Stimulated activated naive B cell treated with anti-CD40 and anti-IgM and Interleukin-4, amounts not matched to agents 10 μg/mL and 1 μg/mL and 100 μg/mL, for 72 hours (primary cell): Measurements from ENCODE around the gene GLRA1.

Experiments
- ATAC-seq, 2 donors: fragments of 150-1000 bp; cut with Tn5 transposase; replicated peaks; 2 replicates each; pipeline ENCODE4 v1.10.0; 2021; ENCODE audit warnings: moderate library complexity in 1 of 2
- DNase-seq: peaks from one replicate; pipeline ENCODE4 v3.0.0; 2021
- H3K27ac Mint-ChIP-seq: one replicate; pipeline ENCODE4 v1.8.0; 2022; ENCODE audit warnings: mild to moderate bottlenecking, mixed read lengths
- H3K27me3 Mint-ChIP-seq, 2 donors: one replicate each; pipeline ENCODE4 v1.8.0; 2022; ENCODE audit warnings: mixed read lengths in 2 of 2
- H3K36me3 Mint-ChIP-seq, 2 donors: one replicate each; pipeline ENCODE4 v1.8.0; 2022; ENCODE audit warnings: mixed read lengths in 2 of 2, mild to moderate bottlenecking in 1 of 2
- H3K4me1 Mint-ChIP-seq, 2 donors: one replicate each; pipeline ENCODE4 v1.8.0; 2022; ENCODE audit warnings: mixed read lengths in 2 of 2, mild to moderate bottlenecking in 1 of 2
- H3K4me3 Mint-ChIP-seq, 2 donors: one replicate each; pipeline ENCODE4 v1.8.0; 2022; ENCODE audit warnings: mild to moderate bottlenecking in 2 of 2, mixed read lengths in 2 of 2, moderate library complexity in 1 of 2
- H3K9me3 Mint-ChIP-seq, 2 donors: one replicate each; pipeline ENCODE4 v1.8.0; 2022; ENCODE audit warnings: mixed read lengths in 2 of 2, mild to moderate bottlenecking in 1 of 2

Gene GLRA1

DNA sequence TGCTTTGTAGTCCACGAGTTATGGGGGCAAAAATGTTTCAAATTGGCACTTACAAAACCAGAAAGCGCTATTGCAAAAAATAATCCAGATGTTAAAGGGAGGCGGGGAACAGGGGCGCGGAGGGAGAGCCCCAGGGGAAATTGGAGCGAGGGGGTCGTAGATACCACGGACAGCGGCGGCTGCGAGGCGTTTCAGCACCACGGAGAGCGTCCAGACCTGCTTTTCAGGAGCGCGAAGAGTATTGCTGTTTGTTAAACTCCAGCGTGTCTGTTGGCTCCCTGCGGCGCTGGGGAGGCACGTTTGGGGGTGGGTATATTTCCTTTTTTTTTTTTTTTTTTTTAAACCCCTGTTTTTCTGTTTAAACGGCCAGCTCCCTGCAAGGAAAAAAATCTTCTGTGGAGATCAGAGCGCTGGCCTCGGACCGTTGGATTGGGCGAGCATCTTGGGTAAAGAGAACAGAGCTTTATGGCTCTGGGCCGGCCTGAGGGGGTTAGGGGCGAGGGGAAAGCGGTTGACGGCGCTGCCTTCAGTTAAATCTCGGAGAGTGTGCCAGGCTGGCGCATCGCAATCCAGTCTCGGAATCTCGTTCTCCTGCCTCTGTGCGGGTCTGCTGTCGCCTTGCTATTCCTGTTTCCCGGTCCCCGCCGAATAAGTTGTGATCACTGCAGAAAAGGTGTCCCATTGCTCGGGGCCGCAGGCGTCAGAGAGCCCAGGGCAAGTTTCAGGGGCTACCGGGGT is at the start of gene GLRA1:
GLRA1 (minus strand) TSS at position 288 of the 738 bp plus-strand sequence. CDS start 302 bp downstream, outside the sequence.
- H3K9me3 Mint-ChIP-seq = peaks cover 4% of the 10 kb centered on the region in 2 donors
- H3K36me3 Mint-ChIP-seq = peaks cover 4% of the 10 kb centered on the region in 2 donors
- H3K27ac Mint-ChIP-seq = peak within 1 kb of the TSS; percentile 25
- no peak within 1 kb of the TSS for H3K4me3 Mint-ChIP-seq
- peaks cover 48 to 64% of the 10 kb centered on the region in 2 donors for H3K27me3 Mint-ChIP-seq
- ATAC-seq (no peak), DNase-seq (no peak)
- H3K4me1 Mint-ChIP-seq = peaks cover 0 to 2% of the 10 kb centered on the region in 2 donors

- Mint-ChIP-seq H3K27ac (no peak overlapping the region), H3K27me3 (peaks cover 0 to 3% of the 10 kb centered on the region in 2 donors), H3K9me3 (peaks cover 0 to 4% of the 10 kb centered on the region in 2 donors), H3K36me3 (no peaks in the 10 kb centered on the region), H3K4me3 (no peak overlapping the region), H3K4me1 (no peaks in the 10 kb centered on the region)
- DNase-seq = no peak
- ATAC-seq = peak in 1 of 2 donors; percentile 23
Observed at GRCh38 chr5:151970885-151971284, 46.2 kb upstream of the GLRA1 start.

- no peaks in the 10 kb centered on the region for H3K4me1 Mint-ChIP-seq
- no peak for DNase-seq
- peaks cover 2 to 4% of the 10 kb centered on the region in 2 donors for H3K9me3 Mint-ChIP-seq
- no peak overlapping the region for H3K27ac Mint-ChIP-seq
- H3K36me3 Mint-ChIP-seq = no peaks in the 10 kb centered on the region
- H3K27me3 Mint-ChIP-seq = peaks cover 4% of the 10 kb centered on the region in 2 donors
- no peak overlapping the region for H3K4me3 Mint-ChIP-seq
- ATAC-seq = no peak
Observed at GRCh38 chr5:151967865-151968264, 43.2 kb upstream of the GLRA1 start.

- DNase-seq (no peak), ATAC-seq (no peak)
- H3K9me3 Mint-ChIP-seq = peaks cover 2 to 4% of the 10 kb centered on the region in 2 donors
- no peaks in the 10 kb centered on the region for H3K36me3 Mint-ChIP-seq
- no peak overlapping the region for H3K4me3 Mint-ChIP-seq
- H3K4me1 Mint-ChIP-seq = no peaks in the 10 kb centered on the region
- H3K27me3 Mint-ChIP-seq = peaks cover 8 to 14% of the 10 kb centered on the region in 2 donors
- no peak overlapping the region for H3K27ac Mint-ChIP-seq
Observed at GRCh38 chr5:151966046-151966445, 41.4 kb upstream of the GLRA1 start.

DNA sequence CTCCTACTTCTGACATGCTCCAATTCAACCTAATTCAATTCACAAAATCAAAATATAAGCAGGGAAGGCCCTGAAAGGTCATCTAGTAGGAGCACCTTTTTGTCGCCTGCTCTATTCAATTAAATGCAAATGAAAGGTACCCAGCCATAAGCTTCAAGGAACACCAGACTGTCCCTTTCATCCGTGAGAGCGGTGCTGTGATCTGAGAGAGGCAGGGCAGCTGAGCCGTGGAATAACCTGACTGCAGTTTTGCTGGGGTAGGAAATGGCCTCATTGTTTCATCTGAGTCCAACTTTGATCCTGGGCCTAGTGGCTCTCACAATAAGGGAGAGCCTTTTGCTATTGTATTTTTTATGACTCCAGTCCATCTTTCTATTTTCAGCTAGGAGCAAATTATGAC is 39.8 kb upstream of the GLRA1 start:
- Mint-ChIP-seq H3K9me3 (peaks cover 2 to 4% of the 10 kb centered on the region in 2 donors), H3K4me3 (no peak overlapping the region), H3K27me3 (peaks cover 8 to 14% of the 10 kb centered on the region in 2 donors), H3K27ac (no peak overlapping the region), H3K36me3 (no peaks in the 10 kb centered on the region), H3K4me1 (no peaks in the 10 kb centered on the region)
- no peak for DNase-seq
- ATAC-seq = no peak

DNA sequence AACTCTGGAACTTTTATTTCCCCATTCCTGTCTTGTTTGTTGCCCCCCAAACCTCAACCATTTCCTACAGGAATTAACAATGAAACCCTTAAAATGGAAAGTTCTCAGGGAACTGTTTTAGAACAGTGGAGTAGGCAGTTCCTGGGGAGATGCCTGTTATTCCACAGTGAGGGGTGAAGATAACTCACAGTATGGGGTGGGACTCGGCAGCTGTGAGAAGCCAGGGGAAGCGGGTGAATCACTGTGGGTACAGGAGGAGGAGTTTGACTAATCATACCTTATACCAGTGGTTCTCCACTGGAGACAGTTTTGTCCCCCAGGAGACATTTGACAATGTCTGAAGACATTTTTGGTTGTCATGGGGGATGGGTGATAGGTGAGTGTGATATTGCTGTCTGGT is 36.9 kb upstream of the GLRA1 start:
- ATAC-seq (no peak), DNase-seq (no peak)
- Mint-ChIP-seq H3K4me3 (no peak overlapping the region), H3K9me3 (peaks cover 2 to 4% of the 10 kb centered on the region in 2 donors), H3K36me3 (no peaks in the 10 kb centered on the region), H3K4me1 (no peaks in the 10 kb centered on the region), H3K27me3 (peaks cover 8 to 14% of the 10 kb centered on the region in 2 donors), H3K27ac (no peak overlapping the region)

DNA sequence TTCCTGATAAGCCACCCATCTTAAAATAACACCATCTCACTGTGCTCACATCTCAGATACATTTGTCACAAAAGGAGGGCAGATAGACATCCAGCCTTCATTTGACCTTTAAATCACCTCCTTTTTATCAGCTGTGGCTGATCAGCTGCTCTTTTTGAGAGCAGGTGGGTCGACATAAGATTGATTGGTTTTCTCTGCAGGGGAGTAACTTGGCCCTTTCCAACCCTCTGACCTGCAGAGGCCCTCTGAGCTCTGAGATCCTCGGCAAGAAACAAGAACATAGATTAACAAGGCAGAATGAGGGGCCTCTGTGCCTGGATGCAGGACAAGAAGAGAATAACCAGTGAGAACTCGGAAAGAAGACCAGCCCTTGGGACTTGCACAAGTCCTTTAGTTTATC is 33.5 kb upstream of the GLRA1 start:
- Mint-ChIP-seq H3K27me3 (peaks cover 4 to 21% of the 10 kb centered on the region in 2 donors), H3K36me3 (no peaks in the 10 kb centered on the region), H3K27ac (no peak overlapping the region), H3K9me3 (peaks cover 0 to 2% of the 10 kb centered on the region in 2 donors), H3K4me1 (no peaks in the 10 kb centered on the region), H3K4me3 (no peak overlapping the region)
- ATAC-seq (no peak), DNase-seq (no peak)

DNA sequence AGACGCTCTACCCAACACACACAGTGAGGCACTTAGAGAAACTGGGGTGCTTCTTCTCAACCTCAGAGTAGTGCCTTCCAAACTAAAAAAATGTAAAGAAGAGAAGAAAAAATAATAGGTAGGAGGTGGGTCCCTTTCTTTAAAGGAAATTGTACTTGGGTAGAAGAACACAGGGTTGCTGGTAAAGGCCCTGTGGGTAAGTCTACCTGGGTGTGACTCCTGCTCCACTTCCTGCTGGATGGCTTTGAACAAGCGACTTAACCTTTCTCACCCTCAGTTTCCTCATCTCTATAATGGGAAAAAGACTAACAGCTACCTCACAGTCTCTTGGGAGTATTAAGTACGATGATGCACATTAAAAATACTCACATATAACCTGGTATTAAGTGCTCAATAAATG is 32.1 kb upstream of the GLRA1 start:
- Mint-ChIP-seq H3K9me3 (no peaks in the 10 kb centered on the region), H3K27ac (no peak overlapping the region)

GRCh38 chr5:151954255-151954654 is 29.6 kb upstream of the GLRA1 start:
- Mint-ChIP-seq H3K36me3 (no peaks in the 10 kb centered on the region), H3K27me3 (peaks cover 15 to 31% of the 10 kb centered on the region in 2 donors), H3K4me1 (peaks cover 0 to 2% of the 10 kb centered on the region in 2 donors), H3K9me3 (no peaks in the 10 kb centered on the region), H3K27ac (no peak overlapping the region), H3K4me3 (no peak overlapping the region)
- no peak for ATAC-seq
- DNase-seq = no peak

More for the DNA sequence above, 32.1 kb upstream of the GLRA1 start:
- Mint-ChIP-seq H3K27me3 (peaks cover 4 to 19% of the 10 kb centered on the region in 2 donors), H3K36me3 (no peaks in the 10 kb centered on the region), H3K4me3 (no peak overlapping the region), H3K4me1 (no peaks in the 10 kb centered on the region)
- ATAC-seq (no peak), DNase-seq (no peak)

GRCh38 chr5:151953833-151954232 is 29.2 kb upstream of the GLRA1 start:
- Mint-ChIP-seq H3K27ac (no peak overlapping the region), H3K27me3 (peaks cover 15 to 35% of the 10 kb centered on the region in 2 donors), H3K4me1 (peaks cover 0 to 2% of the 10 kb centered on the region in 2 donors), H3K9me3 (no peaks in the 10 kb centered on the region), H3K4me3 (no peak overlapping the region), H3K36me3 (no peaks in the 10 kb centered on the region)
- DNase-seq (no peak), ATAC-seq (no peak)

DNA sequence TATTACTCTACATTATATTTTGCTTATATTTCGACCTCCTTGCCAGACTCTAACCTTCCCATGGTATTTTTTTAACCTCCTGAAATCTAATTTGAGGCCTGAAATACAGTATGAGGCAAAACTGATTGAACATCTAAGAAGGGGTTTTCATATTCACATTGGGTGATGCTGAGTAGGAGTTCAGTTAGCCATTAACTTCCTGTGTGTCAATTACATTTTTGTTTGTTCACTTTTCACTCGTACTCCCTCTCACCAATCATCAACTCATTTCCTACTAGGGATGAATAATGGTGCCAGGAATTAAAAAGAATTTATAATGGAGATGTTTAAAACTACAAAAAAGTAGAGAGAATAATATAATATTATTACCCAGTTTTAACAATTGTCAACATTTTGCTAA is 27.6 kb upstream of the GLRA1 start:
- Mint-ChIP-seq H3K4me1 (peaks cover 0 to 2% of the 10 kb centered on the region in 2 donors), H3K27ac (no peak overlapping the region), H3K27me3 (peaks cover 15 to 46% of the 10 kb centered on the region in 2 donors), H3K9me3 (no peaks in the 10 kb centered on the region), H3K36me3 (no peaks in the 10 kb centered on the region), H3K4me3 (no peak overlapping the region)
- DNase-seq (no peak), ATAC-seq (no peak)

DNA sequence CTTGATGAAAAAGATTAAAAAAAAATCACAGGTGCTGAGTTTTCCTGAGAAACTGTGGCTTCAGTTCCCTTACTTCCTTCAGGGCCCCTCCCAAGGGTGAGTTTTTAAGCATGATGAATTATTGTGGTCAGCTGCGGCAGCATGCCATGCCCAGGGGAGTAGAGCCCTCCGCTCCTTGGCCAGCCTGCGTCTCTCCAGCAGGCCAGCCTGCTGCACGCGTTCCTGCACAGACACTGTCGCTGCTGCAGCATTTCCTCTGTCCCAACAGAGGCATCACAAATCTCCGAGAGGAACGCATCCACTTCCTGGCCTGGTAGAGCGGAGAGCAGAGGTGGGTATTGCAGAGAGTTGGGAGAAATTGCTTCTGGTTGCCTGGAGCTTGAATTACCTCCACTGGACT is 26.1 kb upstream of the GLRA1 start:
- Mint-ChIP-seq H3K36me3 (no peaks in the 10 kb centered on the region), H3K4me1 (peaks cover 0 to 2% of the 10 kb centered on the region in 2 donors)

DNA sequence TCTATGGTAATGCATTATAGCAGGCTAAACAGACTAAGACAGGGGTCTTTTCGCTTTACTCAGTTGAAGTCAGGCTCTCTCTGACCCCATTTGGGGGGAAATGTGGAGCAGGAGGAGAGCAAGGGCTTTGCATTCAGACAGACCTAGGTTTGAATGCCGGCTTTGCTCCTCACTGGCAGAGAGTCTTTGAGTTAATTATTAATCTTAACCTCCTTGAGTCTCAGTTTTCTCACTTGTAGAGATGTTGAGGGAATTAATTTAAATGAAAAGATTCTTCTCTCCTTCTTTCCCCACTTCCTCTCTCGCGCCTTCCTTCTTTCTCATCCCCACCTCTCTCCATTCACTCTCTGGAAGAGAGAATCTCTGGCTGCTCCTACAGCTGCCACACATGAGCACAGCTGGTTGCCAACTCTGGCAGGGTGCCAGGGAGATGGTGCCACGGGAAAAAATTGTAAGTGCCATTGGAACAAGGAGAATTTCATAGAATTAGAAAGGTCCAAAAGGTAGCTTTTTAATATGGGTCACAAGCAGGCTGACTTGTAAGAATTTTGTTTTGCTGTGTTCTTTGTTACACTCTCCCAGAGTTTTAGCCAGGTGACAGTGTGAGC is 25.2 kb upstream of the GLRA1 start:
- ATAC-seq = no peak
- H3K36me3 Mint-ChIP-seq = no peaks in the 10 kb centered on the region
- H3K27me3 Mint-ChIP-seq = peaks cover 27 to 57% of the 10 kb centered on the region in 2 donors
- no peak for DNase-seq
- no peak overlapping the region for H3K4me3 Mint-ChIP-seq
- no peaks in the 10 kb centered on the region for H3K9me3 Mint-ChIP-seq
- peaks cover 0 to 2% of the 10 kb centered on the region in 2 donors for H3K4me1 Mint-ChIP-seq
- H3K27ac Mint-ChIP-seq = no peak overlapping the region

More for the DNA sequence above, 26.1 kb upstream of the GLRA1 start:
- no peak overlapping the region for H3K4me3 Mint-ChIP-seq
- DNase-seq = no peak
- no peak overlapping the region for H3K27ac Mint-ChIP-seq
- H3K9me3 Mint-ChIP-seq = no peaks in the 10 kb centered on the region
- H3K27me3 Mint-ChIP-seq = peaks cover 21 to 54% of the 10 kb centered on the region in 2 donors
- ATAC-seq = no peak

DNA sequence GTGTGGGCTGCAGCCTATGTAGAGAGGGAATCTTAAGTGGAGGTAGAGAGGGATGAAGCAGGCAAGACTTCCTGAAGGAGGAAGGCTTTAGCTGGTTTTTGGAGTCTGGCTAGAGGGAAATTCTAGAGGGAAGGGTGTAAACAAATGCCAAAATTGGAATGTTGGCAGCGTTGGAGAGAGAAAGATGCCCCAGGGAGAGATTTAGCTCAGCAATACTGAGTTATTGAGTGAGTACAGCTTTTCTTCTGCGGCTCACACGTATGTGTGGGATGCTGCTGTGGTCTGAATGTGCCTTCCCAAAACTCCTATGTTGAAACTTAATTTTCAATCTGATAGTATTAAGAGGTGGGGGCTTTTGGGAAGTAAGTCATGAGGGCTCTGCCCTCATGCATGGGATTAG is 24.5 kb upstream of the GLRA1 start:
- Mint-ChIP-seq H3K36me3 (no peaks in the 10 kb centered on the region), H3K4me3 (no peak overlapping the region), H3K27ac (no peak overlapping the region), H3K27me3 (peaks cover 30 to 57% of the 10 kb centered on the region in 2 donors), H3K4me1 (peaks cover 0 to 2% of the 10 kb centered on the region in 2 donors), H3K9me3 (no peaks in the 10 kb centered on the region)
- no peak for DNase-seq
- no peak for ATAC-seq
